Measurements from ENCODE around the gene IL12RB2. TPM values are rescaled to one million over a fixed set of nuclear protein-coding genes. Genes with fewer than 3 reads are reported as not detected.

The IL12RB2 gene
- total RNA-seq, 1 experiment from 2014 or later, result not detected

DNA sequence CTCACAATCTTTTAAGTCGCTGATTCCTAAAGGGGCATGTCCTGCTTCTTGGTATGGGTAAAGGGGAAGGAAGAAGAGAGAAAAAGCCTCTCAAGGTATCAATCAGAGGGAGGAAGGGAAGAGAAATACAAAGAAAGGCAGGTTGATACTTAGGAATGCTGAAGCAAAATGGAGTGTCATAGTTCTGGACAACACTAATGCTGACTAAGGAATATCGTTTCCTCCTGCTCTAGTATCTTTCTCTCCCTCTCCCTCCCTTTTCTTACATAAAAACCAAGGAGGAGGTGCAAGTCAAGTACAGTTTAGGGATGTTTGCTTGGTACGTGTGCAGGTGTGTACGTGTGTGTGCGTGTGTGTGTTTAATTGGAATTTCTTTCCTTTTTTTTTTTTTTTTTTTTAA, 44.9 kb upstream of the IL12RB2 start:
- ATAC-seq (no peak), DNase-seq (no peak)
- ChIA-PET CTCF (no interaction called here), POLR2A (ENCODE audit: unreplicated experiment) (no interaction called here)
- no peaks in the 10 kb centered on the region for H3K9me2 ChIP-seq (replicated peaks; ENCODE audit: low read length)
- BruUV-seq (replicated peaks), result no TSS peak
- H3F3A ChIP-seq (ENCODE audit: low read length, unreplicated experiment), result no peaks in the 10 kb centered on the region
- H3K27me3 ChIP-seq (ENCODE audit: low read length), result no peaks in the 10 kb centered on the region
- H3K36me3 ChIP-seq (ENCODE audit: low read depth, low read length), result no peaks in the 10 kb centered on the region
- TF ChIP-seq EZH2 (IDR thresholded peaks at IDR 0.05; ENCODE audit: low read length, unreplicated experiment) (no peak), EZH2phosphoT487 (IDR thresholded peaks at IDR 0.05; ENCODE audit: borderline replicate concordance, low read length) (no peak)
- TF ChIP-seq, protein P1, sequence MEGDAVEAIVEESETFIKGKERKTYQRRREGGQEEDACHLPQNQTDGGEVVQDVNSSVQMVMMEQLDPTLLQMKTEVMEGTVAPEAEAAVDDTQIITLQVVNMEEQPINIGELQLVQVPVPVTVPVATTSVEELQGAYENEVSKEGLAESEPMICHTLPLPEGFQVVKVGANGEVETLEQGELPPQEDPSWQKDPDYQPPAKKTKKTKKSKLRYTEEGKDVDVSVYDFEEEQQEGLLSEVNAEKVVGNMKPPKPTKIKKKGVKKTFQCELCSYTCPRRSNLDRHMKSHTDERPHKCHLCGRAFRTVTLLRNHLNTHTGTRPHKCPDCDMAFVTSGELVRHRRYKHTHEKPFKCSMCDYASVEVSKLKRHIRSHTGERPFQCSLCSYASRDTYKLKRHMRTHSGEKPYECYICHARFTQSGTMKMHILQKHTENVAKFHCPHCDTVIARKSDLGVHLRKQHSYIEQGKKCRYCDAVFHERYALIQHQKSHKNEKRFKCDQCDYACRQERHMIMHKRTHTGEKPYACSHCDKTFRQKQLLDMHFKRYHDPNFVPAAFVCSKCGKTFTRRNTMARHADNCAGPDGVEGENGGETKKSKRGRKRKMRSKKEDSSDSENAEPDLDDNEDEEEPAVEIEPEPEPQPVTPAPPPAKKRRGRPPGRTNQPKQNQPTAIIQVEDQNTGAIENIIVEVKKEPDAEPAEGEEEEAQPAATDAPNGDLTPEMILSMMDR (conservative IDR thresholded peaks at IDR 0.05; ENCODE audit: low read depth, low read length), result no peak
- H2AFZ ChIP-seq (ENCODE audit: low read length), result no peak overlapping the region
- no peak overlapping the region for H3K9ac ChIP-seq (ENCODE audit: low read length)
- H4K20me1 ChIP-seq (ENCODE audit: low read length), result no peaks in the 10 kb centered on the region
- no peak overlapping the region for H3K4me2 ChIP-seq (ENCODE audit: low read length)
- no peak overlapping the region for H3K4me3 ChIP-seq (ENCODE audit: low read length)
- intact Hi-C loops (cut with micrococcal nuclease), result no loop called here
- H3K9me3 ChIP-seq (ENCODE audit: low read length), result no peaks in the 10 kb centered on the region
- no peak overlapping the region for H3K27ac ChIP-seq (ENCODE audit: low read length)
- no peaks in the 10 kb centered on the region for H3K4me1 ChIP-seq (ENCODE audit: insufficient read depth, low read length)
- no peaks in the 10 kb centered on the region for H3K79me2 ChIP-seq (ENCODE audit: low read length)

GRCh38 chr1:67264152-67264551, 43.5 kb upstream of the IL12RB2 start:
- Histone ChIP-seq H2AFZ (ENCODE audit: low read length) (no peak overlapping the region), H4K20me1 (ENCODE audit: low read length) (no peaks in the 10 kb centered on the region), H3K36me3 (ENCODE audit: low read depth, low read length) (no peaks in the 10 kb centered on the region), H3K9me3 (ENCODE audit: low read length) (no peaks in the 10 kb centered on the region), H3K9ac (ENCODE audit: low read length) (no peak overlapping the region), H3K4me1 (ENCODE audit: insufficient read depth, low read length) (no peaks in the 10 kb centered on the region), H3K4me2 (ENCODE audit: low read length) (no peak overlapping the region), H3K27me3 (ENCODE audit: low read length) (no peaks in the 10 kb centered on the region), H3K79me2 (ENCODE audit: low read length) (no peaks in the 10 kb centered on the region), H3K27ac (ENCODE audit: low read length) (no peak overlapping the region), H3K9me2 (replicated peaks; ENCODE audit: low read length) (no peaks in the 10 kb centered on the region), H3K4me3 (ENCODE audit: low read length) (no peak overlapping the region), H3F3A (ENCODE audit: low read length, unreplicated experiment) (no peaks in the 10 kb centered on the region)
- ChIA-PET POLR2A (ENCODE audit: unreplicated experiment) (no interaction called here), CTCF (no interaction called here)
- intact Hi-C loops (cut with micrococcal nuclease), result no loop called here
- no TSS peak for BruUV-seq (replicated peaks)
- DNase-seq (no peak), ATAC-seq (no peak)
- no peak for TF ChIP-seq EZH2 (IDR thresholded peaks at IDR 0.05; ENCODE audit: low read length, unreplicated experiment)
- TF ChIP-seq EZH2phosphoT487 (IDR thresholded peaks at IDR 0.05; ENCODE audit: borderline replicate concordance, low read length), result no peak
- TF ChIP-seq, protein P1 (conservative IDR thresholded peaks at IDR 0.05; ENCODE audit: low read depth, low read length), result no peak

DNA sequence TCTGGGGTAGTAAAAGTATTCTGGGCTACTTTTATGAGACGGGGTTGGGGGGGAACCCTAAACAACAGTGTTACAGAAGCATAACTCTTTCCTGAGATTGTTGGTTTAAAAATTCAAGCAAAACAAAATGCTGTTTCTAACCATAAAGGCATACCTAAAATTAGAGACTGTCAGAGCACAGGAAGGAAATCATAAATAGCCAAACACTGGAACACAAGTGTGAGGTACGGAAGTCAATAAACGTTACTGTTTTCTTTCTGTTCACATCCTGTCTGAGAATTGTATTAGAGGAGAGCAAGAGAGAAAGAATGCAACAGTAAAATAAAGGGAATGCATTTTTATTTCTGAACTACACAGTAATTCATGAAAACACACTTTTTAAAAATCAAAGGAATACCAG, 42.8 kb upstream of the IL12RB2 start:
- TF ChIP-seq, protein P1 (conservative IDR thresholded peaks at IDR 0.05; ENCODE audit: low read depth, low read length), result no peak
- TF ChIP-seq EZH2phosphoT487 (IDR thresholded peaks at IDR 0.05; ENCODE audit: borderline replicate concordance, low read length) (no peak), EZH2 (IDR thresholded peaks at IDR 0.05; ENCODE audit: low read length, unreplicated experiment) (no peak)
- no peak overlapping the region for H2AFZ ChIP-seq (ENCODE audit: low read length)
- H4K20me1 ChIP-seq (ENCODE audit: low read length), result no peaks in the 10 kb centered on the region
- H3K9me3 ChIP-seq (ENCODE audit: low read length), result no peaks in the 10 kb centered on the region
- H3K4me1 ChIP-seq (ENCODE audit: insufficient read depth, low read length), result no peaks in the 10 kb centered on the region
- ATAC-seq (no peak), DNase-seq (no peak)
- no peak overlapping the region for H3K27ac ChIP-seq (ENCODE audit: low read length)
- H3K36me3 ChIP-seq (ENCODE audit: low read depth, low read length), result no peaks in the 10 kb centered on the region
- H3K9me2 ChIP-seq (replicated peaks; ENCODE audit: low read length), result no peaks in the 10 kb centered on the region
- no peak overlapping the region for H3K4me2 ChIP-seq (ENCODE audit: low read length)
- POLR2A ChIA-PET (ENCODE audit: unreplicated experiment), result no interaction called here
- BruUV-seq (replicated peaks), result no TSS peak
- no peaks in the 10 kb centered on the region for H3F3A ChIP-seq (ENCODE audit: low read length, unreplicated experiment)
- H3K9ac ChIP-seq (ENCODE audit: low read length), result no peak overlapping the region
- no peaks in the 10 kb centered on the region for H3K79me2 ChIP-seq (ENCODE audit: low read length)
- CTCF ChIA-PET, result no interaction called here
- intact Hi-C loops (cut with micrococcal nuclease), result no loop called here
- no peaks in the 10 kb centered on the region for H3K27me3 ChIP-seq (ENCODE audit: low read length)
- H3K4me3 ChIP-seq (ENCODE audit: low read length), result no peak overlapping the region
